Measurements from ENCODE around the gene PIM3. TPM values are rescaled to one million over a fixed set of nuclear protein-coding genes. Genes with fewer than 3 reads are reported as not detected.

Gene PIM3
- total RNA-seq, 3 donors from 2014 or later, result 426 to 498 (median 461) TPM

DNA sequence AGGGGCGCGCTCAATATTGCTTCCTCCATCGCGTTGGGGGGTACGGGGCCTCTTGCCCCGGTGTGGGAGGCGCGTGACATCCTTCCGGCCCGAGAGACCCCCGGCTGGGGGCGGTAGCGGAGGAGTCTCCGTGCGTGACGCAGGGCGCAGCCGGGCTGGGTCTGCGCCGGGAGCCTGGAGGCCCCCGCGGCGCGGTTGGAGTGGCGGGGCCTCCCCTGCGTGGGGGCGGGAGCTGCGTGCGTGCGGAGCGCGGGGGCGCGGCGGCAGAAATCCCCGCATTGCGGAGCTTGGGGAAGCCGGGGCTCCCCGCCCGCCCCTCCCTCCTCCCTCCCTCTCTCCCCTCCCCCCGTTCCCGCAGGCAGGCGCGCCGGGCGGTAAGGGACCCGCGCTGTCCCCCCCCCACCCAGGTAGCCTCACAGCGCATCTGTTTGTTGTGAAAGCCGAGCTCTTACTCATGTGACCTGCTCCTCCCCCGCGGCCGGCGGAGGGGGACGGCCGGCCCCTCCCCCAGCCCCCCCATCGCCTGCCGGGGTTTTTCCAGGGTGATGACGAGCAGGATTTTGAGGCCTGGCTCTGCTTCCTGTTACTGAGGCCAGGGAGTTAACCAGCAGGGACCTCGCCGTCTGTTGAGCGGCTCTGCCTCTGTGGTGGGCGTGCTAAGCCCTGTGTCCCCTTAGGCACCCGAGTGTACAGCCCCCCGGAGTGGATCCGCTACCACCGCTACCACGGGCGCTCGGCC is 1.6 kb downstream of the PIM3 start:
- ATAC-seq (peak; percentile 27 to 30), DNase-seq (peak; percentile 89)
- peaks cover 24% of the 10 kb centered on the region for H3K36me3 Mint-ChIP-seq (ENCODE audit: insufficient read depth)
- no peaks in the 10 kb centered on the region for H3K9me3 Mint-ChIP-seq
- H3K4me1 Mint-ChIP-seq (ENCODE audit: low read depth), result peaks cover 22% of the 10 kb centered on the region
- no peaks in the 10 kb centered on the region for H3K27me3 Mint-ChIP-seq (ENCODE audit: low read depth)
- H3K4me3 Mint-ChIP-seq, result peak overlapping the region; percentile 94

DNA sequence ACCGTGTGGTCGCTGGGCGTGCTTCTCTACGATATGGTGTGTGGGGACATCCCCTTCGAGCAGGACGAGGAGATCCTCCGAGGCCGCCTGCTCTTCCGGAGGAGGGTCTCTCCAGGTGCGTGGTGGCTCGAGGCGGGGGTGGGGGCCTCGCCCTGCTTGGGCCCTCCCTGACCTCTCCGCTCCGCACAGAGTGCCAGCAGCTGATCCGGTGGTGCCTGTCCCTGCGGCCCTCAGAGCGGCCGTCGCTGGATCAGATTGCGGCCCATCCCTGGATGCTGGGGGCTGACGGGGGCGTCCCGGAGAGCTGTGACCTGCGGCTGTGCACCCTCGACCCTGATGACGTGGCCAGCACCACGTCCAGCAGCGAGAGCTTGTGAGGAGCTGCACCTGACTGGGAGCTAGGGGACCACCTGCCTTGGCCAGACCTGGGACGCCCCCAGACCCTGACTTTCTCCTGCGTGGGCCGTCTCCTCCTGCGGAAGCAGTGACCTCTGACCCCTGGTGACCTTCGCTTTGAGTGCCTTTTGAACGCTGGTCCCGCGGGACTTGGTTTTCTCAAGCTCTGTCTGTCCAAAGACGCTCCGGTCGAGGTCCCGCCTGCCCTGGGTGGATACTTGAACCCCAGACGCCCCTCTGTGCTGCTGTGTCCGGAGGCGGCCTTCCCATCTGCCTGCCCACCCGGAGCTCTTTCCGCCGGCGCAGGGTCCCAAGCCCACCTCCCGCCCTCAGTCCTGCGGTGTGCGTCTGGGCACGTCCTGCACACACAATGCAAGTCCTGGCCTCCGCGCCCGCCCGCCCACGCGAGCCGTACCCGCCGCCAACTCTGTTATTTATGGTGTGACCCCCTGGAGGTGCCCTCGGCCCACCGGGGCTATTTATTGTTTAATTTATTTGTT is 2.4 kb downstream of the PIM3 start:
- ATAC-seq, result no peak
- Mint-ChIP-seq H3K27me3 (ENCODE audit: low read depth) (no peaks in the 10 kb centered on the region), H3K4me1 (ENCODE audit: low read depth) (peaks cover 27% of the 10 kb centered on the region), H3K36me3 (ENCODE audit: insufficient read depth) (peaks cover 24% of the 10 kb centered on the region), H3K4me3 (peak overlapping the region; percentile 90), H3K9me3 (no peaks in the 10 kb centered on the region)
- DNase-seq, result peak; percentile 30

DNA sequence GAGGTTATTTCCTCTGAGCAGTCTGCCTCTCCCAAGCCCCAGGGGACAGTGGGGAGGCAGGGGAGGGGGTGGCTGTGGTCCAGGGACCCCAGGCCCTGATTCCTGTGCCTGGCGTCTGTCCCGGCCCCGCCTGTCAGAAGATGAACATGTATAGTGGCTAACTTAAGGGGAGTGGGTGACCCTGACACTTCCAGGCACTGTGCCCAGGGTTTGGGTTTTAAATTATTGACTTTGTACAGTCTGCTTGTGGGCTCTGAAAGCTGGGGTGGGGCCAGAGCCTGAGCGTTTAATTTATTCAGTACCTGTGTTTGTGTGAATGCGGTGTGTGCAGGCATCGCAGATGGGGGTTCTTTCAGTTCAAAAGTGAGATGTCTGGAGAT is 3.1 kb downstream of the PIM3 start:
- Mint-ChIP-seq H3K9me3 (no peaks in the 10 kb centered on the region), H3K4me1 (ENCODE audit: low read depth) (peaks cover 28% of the 10 kb centered on the region), H3K36me3 (ENCODE audit: insufficient read depth) (peaks cover 24% of the 10 kb centered on the region), H3K4me3 (peak overlapping the region; percentile 90), H3K27me3 (ENCODE audit: low read depth) (no peaks in the 10 kb centered on the region)
- DNase-seq, result no peak
- ATAC-seq, result no peak

DNA sequence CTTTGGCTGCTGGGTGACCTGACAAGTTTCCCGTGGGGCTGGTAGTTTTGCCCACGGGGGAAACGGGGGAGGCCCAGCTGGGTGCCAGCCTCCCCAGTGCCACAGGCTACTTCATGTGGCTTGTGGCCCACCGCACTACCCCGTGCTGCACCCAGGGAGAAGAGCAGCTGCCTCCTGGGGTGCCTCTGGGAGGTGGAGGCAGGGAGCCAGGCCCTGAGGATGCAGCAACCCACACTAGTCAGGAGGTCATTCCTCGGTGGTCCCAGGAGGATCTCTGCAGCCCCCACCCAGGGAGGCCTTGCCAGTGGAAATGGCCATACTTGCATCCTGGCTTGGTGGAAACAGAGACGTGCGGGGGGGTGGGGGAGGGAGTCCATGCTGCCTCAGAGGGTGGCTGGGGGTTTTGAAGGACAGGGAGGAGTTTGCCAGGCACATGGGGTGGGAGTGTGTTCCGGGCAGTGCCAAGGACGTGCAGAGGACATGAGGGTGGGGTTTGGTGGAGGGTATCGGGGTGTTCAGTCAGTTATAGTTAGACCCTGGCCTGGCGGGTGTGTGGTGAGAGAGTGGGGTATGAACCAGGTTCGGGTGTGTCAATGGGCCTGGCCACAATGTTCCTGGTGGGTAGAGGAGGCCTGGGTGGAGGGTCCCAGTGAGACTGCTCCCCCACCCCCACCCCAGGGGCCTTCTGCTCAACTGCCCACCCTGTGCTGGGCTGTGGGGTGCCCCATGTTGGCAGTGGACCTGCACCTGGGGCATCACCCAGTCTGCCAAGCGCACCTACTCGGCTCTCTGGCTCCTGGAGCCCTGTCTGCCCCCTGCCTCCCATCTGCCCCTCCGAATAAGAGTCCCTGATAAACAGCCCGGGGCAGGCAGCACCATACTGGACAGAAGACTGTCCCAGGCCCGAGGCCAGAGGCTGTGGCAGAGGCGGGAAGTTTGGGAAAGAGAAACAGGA is 3.8 kb downstream of the PIM3 start:
- Mint-ChIP-seq H3K36me3 (ENCODE audit: insufficient read depth) (peaks cover 24% of the 10 kb centered on the region), H3K4me3 (peak overlapping the region; percentile 90), H3K9me3 (no peaks in the 10 kb centered on the region), H3K27me3 (ENCODE audit: low read depth) (no peaks in the 10 kb centered on the region), H3K4me1 (ENCODE audit: low read depth) (peaks cover 25% of the 10 kb centered on the region)
- DNase-seq (no peak), ATAC-seq (no peak)

DNA sequence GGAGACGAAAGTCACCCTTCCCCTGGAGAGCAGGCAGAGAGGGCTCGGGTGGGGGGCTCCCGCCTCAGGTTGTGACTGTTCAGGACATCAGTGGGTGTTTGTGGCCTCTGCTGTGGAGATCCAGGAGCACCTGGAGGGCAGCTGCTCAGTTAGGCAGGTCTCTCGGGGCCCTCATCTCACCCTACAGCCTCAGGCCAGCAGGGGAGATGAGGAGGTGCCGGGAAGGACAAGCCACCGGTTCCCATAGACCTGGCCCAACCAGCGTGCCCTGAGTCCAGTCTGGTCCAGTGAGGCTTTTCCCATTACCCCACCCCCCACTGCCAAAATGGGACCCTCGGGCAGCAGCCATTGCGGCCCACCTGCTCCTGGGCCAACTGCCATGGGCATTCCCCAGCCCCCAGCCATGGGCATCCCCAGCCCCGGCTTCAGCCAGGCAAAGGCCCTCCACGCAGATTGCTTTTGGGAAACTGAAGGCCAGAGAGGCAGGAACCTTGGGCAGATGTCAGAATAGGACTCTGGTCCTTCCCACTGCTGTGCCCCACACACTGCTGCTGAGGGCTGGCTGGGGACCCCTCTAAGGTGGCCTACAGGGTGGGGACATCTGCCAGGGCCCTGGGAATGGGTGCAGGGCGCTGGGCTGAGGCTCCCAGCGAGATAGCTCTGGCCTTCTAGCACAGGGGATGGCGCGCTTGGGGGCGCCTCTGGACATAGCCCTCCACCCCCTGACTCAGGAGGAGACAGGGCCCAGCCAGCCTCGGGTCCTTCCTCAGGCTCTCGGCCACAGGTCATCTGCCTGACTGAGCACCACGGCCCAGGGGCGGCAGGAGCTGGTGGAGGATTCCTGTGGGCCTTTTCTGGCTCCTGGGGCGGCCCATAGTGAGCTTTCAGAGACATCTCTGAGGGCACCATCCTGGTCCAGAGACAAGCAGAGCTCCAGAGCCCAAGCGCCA is 4.8 kb downstream of the PIM3 start:
- Mint-ChIP-seq H3K9me3 (no peaks in the 10 kb centered on the region), H3K27me3 (ENCODE audit: low read depth) (no peaks in the 10 kb centered on the region), H3K36me3 (ENCODE audit: insufficient read depth) (peaks cover 24% of the 10 kb centered on the region), H3K4me3 (peak overlapping the region; percentile 90), H3K4me1 (ENCODE audit: low read depth) (peaks cover 34% of the 10 kb centered on the region)
- no peak for ATAC-seq
- peak; percentile 35 for DNase-seq

DNA sequence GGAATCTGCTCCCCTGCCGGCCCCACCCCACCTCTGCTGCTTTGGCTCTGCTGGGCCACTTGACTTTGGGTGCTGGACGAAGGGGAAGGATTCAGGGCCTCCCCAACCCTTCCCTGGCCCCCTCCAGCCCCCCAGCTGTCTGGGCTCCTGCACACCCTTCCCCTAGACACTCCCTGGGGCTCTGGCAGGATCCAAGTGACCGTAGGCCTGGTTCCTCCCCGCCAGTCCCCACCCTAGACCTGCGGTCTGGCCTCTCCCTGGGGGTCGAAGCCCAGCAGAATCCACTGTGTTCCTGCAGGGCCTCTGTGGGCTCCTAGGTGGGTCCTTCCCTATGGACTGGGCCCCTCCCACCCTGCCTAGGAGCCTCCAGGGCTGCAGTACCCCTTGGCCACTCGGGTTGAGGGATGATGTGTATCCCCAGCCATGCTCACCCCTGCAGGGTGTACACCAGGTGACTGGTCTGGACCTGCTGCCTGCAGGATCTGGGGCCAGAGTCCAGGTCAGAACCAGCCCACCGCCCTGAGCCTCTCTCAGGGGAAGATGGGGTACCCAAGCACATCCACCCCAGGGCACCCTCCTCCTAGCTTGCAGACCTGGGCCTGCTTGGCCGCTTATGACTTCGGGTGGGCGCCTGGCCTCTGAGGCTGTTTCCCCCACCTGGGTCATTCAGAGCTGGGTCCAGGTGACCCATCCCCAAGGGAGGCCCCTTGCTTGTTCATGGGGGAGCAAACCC is 5.6 kb downstream of the PIM3 start:
- Mint-ChIP-seq H3K9me3 (no peaks in the 10 kb centered on the region), H3K4me1 (ENCODE audit: low read depth) (peaks cover 42% of the 10 kb centered on the region), H3K4me3 (peak overlapping the region; percentile 42), H3K27me3 (ENCODE audit: low read depth) (no peaks in the 10 kb centered on the region), H3K36me3 (ENCODE audit: insufficient read depth) (peaks cover 24% of the 10 kb centered on the region)
- ATAC-seq (no peak), DNase-seq (no peak)

DNA sequence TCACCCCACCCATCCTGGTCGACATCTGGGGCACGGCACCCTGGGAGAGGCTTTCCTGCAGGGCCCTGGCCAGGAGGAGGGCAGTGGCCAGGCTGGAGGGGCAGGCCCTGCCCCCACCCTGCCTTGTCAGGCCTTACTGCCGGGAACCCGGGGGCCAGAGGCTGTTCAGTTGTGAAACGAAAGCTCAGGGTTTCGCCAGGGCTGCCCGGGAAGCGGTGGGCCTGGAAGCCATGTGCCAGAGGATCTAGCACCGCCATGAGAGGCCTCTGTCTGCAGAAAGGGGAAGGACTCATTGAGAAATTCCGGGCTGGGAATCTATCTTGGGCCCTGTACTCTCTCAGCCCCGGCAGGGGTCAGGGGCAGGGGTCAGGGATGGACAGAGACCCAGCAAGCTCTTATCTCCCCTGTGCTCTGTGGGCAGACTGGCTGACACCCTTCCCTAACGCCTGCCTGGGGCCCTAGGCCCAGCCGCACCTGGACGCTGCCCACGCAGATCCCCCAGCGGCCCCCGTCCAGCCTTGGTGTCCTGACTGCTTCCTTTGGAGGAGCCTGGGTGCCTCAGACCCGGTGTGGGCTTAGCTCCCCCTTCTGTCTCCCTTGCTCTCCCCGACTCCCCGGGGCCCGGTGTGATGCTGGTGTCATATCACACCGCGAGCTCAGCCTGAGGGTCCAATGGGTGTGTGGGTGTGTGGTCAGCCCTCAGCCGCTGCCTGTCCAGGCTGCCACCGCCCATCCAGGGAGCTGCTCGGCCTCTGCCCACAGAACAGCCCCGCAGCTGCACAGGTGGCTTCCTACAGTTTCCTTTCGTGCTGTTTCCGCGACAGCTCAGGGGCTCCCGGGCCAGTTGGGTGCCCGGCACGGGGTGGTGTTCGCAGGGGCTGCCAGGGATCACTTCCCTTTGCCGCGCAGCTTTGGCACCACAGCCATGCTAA is 6.5 kb downstream of the PIM3 start:
- no peaks in the 10 kb centered on the region for H3K27me3 Mint-ChIP-seq (ENCODE audit: low read depth)
- peak overlapping the region; percentile 45 for H3K4me3 Mint-ChIP-seq
- H3K36me3 Mint-ChIP-seq (ENCODE audit: insufficient read depth), result peaks cover 18% of the 10 kb centered on the region
- no peaks in the 10 kb centered on the region for H3K9me3 Mint-ChIP-seq
- no peak for DNase-seq
- no peak for ATAC-seq
- H3K4me1 Mint-ChIP-seq (ENCODE audit: low read depth), result peaks cover 42% of the 10 kb centered on the region

DNA sequence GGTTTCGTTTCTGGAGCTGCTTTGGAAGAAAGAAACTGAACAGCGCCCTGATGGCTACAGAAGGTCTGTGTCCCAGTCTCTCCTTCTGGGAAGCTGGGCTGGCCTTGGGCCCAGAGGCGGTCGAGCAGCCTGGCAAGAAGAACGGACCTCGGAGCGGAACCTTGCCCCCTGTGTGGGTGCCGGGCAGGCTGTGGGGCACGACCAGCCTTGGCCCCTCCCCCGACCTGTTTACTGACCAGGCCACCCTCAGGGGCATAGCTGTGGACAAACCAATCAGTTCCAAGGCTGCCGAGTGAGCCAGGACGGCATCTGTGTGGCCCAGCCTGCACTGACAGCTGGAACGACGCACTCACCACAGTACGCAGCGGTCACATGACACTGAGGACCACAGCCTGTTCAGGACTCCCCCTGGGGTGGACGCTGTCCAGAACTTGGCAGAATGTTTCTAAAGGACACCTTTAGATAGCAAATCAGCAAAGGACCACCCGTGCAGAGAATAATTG is 7.2 kb downstream of the PIM3 start:
- Mint-ChIP-seq H3K9me3 (no peaks in the 10 kb centered on the region), H3K4me1 (ENCODE audit: low read depth) (peaks cover 42% of the 10 kb centered on the region), H3K27me3 (ENCODE audit: low read depth) (no peaks in the 10 kb centered on the region), H3K4me3 (peak overlapping the region; percentile 45), H3K36me3 (ENCODE audit: insufficient read depth) (peaks cover 15% of the 10 kb centered on the region)
- DNase-seq (no peak), ATAC-seq (no peak)

DNA sequence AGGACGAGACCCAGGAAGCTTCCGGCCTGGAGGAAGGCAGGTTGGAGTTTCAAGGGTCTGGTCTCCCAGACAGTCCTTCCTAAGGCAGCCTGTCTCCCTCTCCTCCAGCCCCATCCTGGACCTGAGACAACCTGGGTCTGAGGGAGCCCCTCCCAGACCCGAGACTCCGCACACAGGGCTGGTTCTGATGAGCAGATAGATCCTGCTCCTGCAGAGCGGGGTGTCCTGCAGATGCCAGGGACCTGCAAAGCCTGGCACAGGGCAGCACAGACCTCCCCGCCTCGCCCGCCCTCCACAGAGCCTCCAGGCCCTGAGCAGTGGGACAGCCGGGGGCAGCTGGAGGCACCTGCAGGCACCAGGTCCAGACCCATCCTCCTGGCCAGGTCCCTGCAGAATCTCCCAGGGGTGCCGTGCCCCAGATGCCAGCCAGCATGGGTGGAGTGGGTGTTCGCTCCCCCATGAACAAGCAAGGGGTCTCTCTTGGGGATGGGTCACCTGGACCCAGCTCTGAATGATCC is 7.8 kb downstream of the PIM3 start:
- peaks cover 42% of the 10 kb centered on the region for H3K4me1 Mint-ChIP-seq (ENCODE audit: low read depth)
- peaks cover 10% of the 10 kb centered on the region for H3K36me3 Mint-ChIP-seq (ENCODE audit: insufficient read depth)
- no peaks in the 10 kb centered on the region for H3K9me3 Mint-ChIP-seq
- no peak for ATAC-seq
- peak overlapping the region; percentile 31 for H3K4me3 Mint-ChIP-seq
- no peak for DNase-seq
- H3K27me3 Mint-ChIP-seq (ENCODE audit: low read depth), result no peaks in the 10 kb centered on the region

DNA sequence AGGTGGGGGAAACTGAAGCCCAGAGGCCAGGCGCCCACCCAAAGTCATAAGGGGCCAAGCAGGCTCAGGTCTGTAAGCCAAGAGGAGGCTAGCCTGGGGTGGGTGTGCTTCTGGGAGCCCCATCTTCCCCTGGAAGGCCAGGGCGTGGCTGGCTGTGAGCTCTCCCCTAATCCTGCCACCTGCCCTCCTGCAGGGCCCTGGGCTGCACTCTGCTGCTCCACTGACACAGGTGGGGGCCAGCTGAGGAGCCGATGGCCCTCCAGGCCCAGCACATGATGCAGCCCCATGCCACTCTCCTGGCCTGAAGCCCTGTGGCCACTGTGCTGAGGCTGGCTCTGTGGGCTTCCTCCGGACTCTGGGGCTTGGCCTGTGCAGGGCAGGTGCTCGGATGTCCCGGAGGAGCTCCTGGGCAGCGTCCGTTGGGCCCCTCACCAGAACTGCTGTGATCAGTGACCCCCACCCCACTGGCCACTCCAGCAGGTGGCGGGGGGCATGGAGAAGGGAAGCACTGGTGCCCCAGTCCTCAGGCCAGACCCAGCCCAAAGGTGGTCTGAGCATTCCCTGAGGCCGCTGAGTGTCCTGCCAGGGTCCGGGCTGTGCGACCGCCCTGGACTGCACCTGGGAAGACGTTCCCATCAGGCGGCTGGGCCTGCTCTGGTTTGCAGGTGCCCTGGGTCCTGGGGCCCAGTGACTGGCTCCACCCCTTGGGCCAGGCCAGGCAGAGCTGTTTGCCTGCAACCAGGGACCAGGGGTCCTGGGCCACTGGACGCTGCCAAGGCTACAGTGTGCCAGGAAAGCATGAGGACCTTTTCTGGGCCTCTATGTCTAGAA is 8.5 kb downstream of the PIM3 start:
- H3K4me3 Mint-ChIP-seq, result no peak overlapping the region
- no peak for ATAC-seq
- peaks cover 35% of the 10 kb centered on the region for H3K4me1 Mint-ChIP-seq (ENCODE audit: low read depth)
- H3K36me3 Mint-ChIP-seq (ENCODE audit: insufficient read depth), result peaks cover 3% of the 10 kb centered on the region
- H3K27me3 Mint-ChIP-seq (ENCODE audit: low read depth), result no peaks in the 10 kb centered on the region
- DNase-seq, result no peak
- no peaks in the 10 kb centered on the region for H3K9me3 Mint-ChIP-seq

Data from activated T-cell treated with anti-CD3 and anti-CD28 coated beads, Interleukin-2, amount 50 U/mL, for 4 hours (primary cell).